ENCODE measurements around the gene SEZ6. TPM values are rescaled to one million over a fixed set of nuclear protein-coding genes. Genes with fewer than 3 reads are reported as not detected.

SEZ6 gene
- total and polyA plus RNA-seq, 2 of the 4 experiments (the other 2 are of a cell fraction): not detected

- Histone ChIP-seq H3K27ac (ENCODE audit: insufficient read depth, low read length) (no peak overlapping the region), H3K27me3 (ENCODE audit: control insufficient read depth, insufficient read depth, low read length) (peaks cover 57% of the 10 kb centered on the region), H3K9me1 (ENCODE audit: insufficient read depth, low read length) (0 out of 2 replicates have a peak, but pooled peaks cover 4% of the 10 kb centered on the region), H4K20me1 (ENCODE audit: insufficient read depth, low read length) (0 out of 2 replicates have a peak, but pooled peaks cover 7% of the 10 kb centered on the region), H2BK5ac (ENCODE audit: low read depth, low read length, poor library complexity, severe bottlenecking) (no peak overlapping the region), H3K18ac (ENCODE audit: low read depth, low read length) (no peak overlapping the region), H3K9ac (ENCODE audit: low read depth, low read length) (no peak overlapping the region), H4K5ac (ENCODE audit: low read depth, low read length) (no peak overlapping the region), H4K91ac (ENCODE audit: insufficient read depth, low read depth, low read length) (no peak overlapping the region), H3K4me1 (ENCODE audit: control insufficient read depth, insufficient read depth, low read length) (peaks cover 5% of the 10 kb centered on the region; the same call in 1 of the 2 replicates), H3K4ac (ENCODE audit: low read depth, low read length) (no peak overlapping the region), H3K4me3 (ENCODE audit: insufficient read depth, low read depth, low read length) (no peak overlapping the region), H2AK5ac (ENCODE audit: low read depth, low read length) (no peak overlapping the region), H2BK120ac (ENCODE audit: low read depth, low read length) (no peak overlapping the region), H2AK9ac (replicated peaks; ENCODE audit: low read depth, low read length, poor library complexity) (no peak overlapping the region), H3K23ac (ENCODE audit: low read depth, low read length) (no peak overlapping the region; the same call in 1 of the 2 replicates), H3K56ac (ENCODE audit: extremely low read depth, insufficient read depth, low read length) (no peak overlapping the region), H3K9me3 (ENCODE audit: control insufficient read depth, insufficient read depth, low read length) (no peaks in the 10 kb centered on the region), H2BK15ac (ENCODE audit: low read depth, low read length) (no peak overlapping the region), H3K36me3 (ENCODE audit: control insufficient read depth, insufficient read depth, low read length) (no peaks in the 10 kb centered on the region), H2BK20ac (ENCODE audit: low read depth, low read length) (no peak overlapping the region), H3K14ac (replicated peaks; ENCODE audit: low read depth, low read length) (no peak overlapping the region), H3K79me1 (ENCODE audit: low read depth in 1 of 2, low read length in 2 of 2) (no peaks in the 10 kb centered on the region), H2AFZ (replicated peaks; ENCODE audit: low read length, poor library complexity) (no peak overlapping the region), H3K4me2 (ENCODE audit: low read depth, low read length) (no peak overlapping the region), H4K8ac (ENCODE audit: low read depth in 2 of 2, low read length in 2 of 2) (no peak overlapping the region)
- CTCF ChIA-PET: no interaction called here
- intact Hi-C loops (cut with micrococcal nuclease) (no loop called here), dilution Hi-C loops (cut with HindIII; ENCODE audit: low sequenced_read_pairs, unreplicated experiment) (no loop called here), in situ Hi-C loops (cut with MboI; ENCODE audit: low sequenced_read_pairs) (no loop called here)
- POLR2A ChIA-PET (ENCODE audit: unreplicated experiment): no interaction called here
- BruUV-seq (replicated peaks): no TSS peak
- ATAC-seq (ENCODE audit: low read depth): no peak
- TF ChIP-seq CHD1 (IDR thresholded peaks at IDR 0.05; ENCODE audit: low read depth, low read length) (no peak), MXI1 (IDR thresholded peaks at IDR 0.05; ENCODE audit: borderline replicate concordance, low read depth, low read length) (no peak), FOS (IDR thresholded peaks at IDR 0.05; ENCODE audit: low read depth, low read length) (no peak), POLR2A (IDR thresholded peaks at IDR 0.05; ENCODE audit: low read depth, low read length) (no peak), RCOR1 (IDR thresholded peaks at IDR 0.05; ENCODE audit: insufficient replicate concordance, low read length) (no peak), SMC3 (IDR thresholded peaks at IDR 0.05; ENCODE audit: low read depth, low read length) (no peak)
- TF ChIP-seq, protein P1, sequence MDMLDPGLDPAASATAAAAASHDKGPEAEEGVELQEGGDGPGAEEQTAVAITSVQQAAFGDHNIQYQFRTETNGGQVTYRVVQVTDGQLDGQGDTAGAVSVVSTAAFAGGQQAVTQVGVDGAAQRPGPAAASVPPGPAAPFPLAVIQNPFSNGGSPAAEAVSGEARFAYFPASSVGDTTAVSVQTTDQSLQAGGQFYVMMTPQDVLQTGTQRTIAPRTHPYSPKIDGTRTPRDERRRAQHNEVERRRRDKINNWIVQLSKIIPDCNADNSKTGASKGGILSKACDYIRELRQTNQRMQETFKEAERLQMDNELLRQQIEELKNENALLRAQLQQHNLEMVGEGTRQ (IDR thresholded peaks at IDR 0.05; ENCODE audit: low read depth, low read length): no peak
- no peak for DNase-seq
- 66% methylated on average over 2 of the region's 6 CpGs; no CpG with 5 or more reads in 1 of the 2 experiments for WGBS, 2 experiments (ENCODE audit: extremely low coverage in 2 of 2, insufficient read length in 1 of 2)
Observed at GRCh38 chr17:28970879-28971278, 35.0 kb downstream of the SEZ6 start.
